Activated CD4-positive, alpha-beta T cell treated with anti-CD3 and anti-CD28 coated beads, Interleukin-2, amount 50 U/mL, for 24 hours (primary cell): Measurements from ENCODE around the gene ACSL6.

Experiments used
- DNase-seq, 2 donors: peaks; one replicate each; pipeline ENCODE4 v3.0.0-alpha.2; 2020; ENCODE audit warnings: low read depth in 1 of 2, low spot score in 1 of 2

Gene ACSL6

GRCh38 chr5:132011622-132012343 lies at the start of gene ACSL6:
Gene ACSL6, minus strand, starts transcription at chr5:132011658. Its CDS starts 105 bp downstream, at chr5:132011553.
- DNase-seq: no peak

GRCh38 chr5:132060501-132061161 lies 49.2 kb upstream of the ACSL6 start, which contains the start of gene IL3:
Gene IL3, plus strand, starts transcription at chr5:132060655. Its CDS starts 52 bp downstream, at chr5:132060707.
- DNase-seq: no peak

GRCh38 chr5:132059696-132060500 lies 48.4 kb upstream of the ACSL6 start:
- peak in 1 of 2 donors; percentile 0 for DNase-seq

GRCh38 chr5:132059043-132059695 lies 47.7 kb upstream of the ACSL6 start:
- DNase-seq: peak in 1 of 2 donors; percentile 0

- no peak for DNase-seq
These were observed 47.2 kb upstream of the ACSL6 start for GRCh38 chr5:132058646-132059042.

- DNase-seq: no peak
These were observed 46.2 kb upstream of the ACSL6 start for GRCh38 chr5:132057498-132058255.

GRCh38 chr5:132056610-132057497 lies 45.4 kb upstream of the ACSL6 start:
- peak in 1 of 2 donors; percentile 0 for DNase-seq

GRCh38 chr5:132055808-132056609 lies 44.6 kb upstream of the ACSL6 start:
- no peak for DNase-seq

- no peak for DNase-seq
These were observed 44.0 kb upstream of the ACSL6 start for GRCh38 chr5:132055441-132055807.

DNA sequence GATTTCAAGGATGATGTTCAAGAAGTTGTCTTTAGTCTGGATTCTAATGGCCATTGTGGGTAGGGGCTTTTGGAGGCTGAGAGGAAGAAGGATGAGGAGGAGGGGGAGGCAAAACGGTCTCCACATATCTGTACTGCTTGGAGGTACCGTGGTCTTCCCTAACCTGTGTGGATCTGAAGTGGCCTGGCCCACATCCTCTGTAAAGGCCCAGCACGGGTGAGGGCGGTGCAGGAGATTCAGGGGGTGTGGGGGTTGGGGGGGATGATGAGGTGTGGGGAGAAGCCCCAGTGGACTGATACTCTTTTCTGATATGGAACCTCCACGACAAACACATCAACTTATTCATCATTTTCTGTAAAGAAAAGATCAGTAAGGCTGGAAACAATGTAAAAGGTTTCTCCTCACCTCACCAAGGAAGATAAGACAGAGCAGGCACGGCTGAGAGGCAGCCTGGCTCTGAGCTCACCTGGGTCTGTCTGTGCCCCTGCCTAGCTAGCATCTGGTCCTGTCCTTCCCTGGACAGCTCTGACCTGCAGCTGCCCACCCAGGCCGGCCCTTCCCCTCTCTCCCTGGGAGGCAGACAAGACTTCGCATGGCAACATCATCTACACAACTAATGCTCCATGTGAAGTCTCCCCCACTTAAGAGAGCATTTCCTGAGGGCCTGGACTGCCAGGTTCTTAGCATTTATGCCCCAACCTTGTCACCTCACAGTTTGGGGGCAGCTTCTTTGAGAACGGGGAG lies 43.4 kb upstream of the ACSL6 start:
- DNase-seq: no peak

GRCh38 chr5:132054031-132054696 lies 42.7 kb upstream of the ACSL6 start:
- DNase-seq: no peak

DNA sequence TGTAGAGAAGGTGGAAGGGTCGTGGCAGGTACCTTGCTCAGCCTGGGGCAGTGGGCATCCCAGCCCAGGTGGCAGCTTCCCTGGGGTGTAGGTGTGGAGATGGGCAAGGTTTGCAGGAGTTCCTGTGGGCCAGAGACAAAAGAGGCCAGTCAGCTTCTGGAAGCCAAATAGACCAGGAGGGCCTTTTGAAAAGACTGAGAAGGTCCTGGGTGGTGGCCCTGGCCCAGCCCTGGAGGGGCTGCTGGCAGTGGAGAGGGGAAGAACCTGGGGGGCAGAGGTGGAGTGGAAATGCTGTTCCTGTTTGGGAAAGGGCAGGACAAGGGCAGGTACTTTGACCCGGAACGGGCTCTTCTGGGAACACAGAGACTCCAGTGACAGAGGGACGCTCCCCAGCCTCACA lies 42.0 kb upstream of the ACSL6 start:
- DNase-seq: no peak

GRCh38 chr5:132052520-132052919 lies 41.1 kb upstream of the ACSL6 start:
- no peak for DNase-seq

DNA sequence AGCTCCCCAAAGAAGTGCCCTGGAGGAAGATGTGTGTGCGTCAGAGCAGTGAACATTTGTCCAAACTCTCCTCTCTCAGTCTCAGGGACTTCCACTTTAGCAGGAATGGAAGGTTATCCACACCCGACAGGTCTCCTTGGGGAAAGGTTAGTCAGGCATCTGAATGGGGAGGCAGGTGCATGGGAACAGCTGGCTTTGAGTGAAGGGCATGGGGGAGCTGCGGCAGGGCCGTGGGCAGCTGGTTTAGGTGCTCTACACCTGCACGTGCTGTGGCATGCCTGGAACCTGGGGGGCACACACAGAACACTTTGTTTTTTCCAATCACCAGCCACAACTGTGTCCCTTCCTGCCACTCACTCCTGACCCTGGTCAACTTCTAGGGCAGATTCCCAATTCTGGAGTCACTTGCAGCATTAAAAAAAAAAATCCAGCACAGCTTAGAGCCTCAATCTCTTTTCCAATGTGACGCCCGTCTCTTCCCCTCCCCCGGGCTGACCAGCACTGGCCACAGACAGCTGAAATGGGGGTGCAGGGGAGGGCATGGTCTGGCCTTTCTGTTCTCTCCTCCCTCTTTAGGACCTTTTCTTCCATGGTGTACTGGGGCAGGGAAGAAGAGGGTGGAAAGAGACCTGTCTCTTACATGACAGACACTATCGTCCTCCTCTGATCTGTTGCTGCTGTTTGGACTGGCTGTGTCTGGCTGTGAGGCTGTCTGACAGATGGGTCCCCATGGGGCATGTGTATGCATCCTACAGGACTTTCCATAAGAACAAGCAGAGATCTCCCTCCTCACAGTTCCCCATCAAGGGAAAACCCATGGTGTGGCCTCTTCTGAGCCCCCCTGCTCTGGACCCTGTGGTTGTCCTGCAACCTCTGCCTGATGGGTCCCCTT lies 39.4 kb upstream of the ACSL6 start:
- DNase-seq: no peak

GRCh38 chr5:132050136-132050535 lies 38.7 kb upstream of the ACSL6 start:
- no peak for DNase-seq

DNA sequence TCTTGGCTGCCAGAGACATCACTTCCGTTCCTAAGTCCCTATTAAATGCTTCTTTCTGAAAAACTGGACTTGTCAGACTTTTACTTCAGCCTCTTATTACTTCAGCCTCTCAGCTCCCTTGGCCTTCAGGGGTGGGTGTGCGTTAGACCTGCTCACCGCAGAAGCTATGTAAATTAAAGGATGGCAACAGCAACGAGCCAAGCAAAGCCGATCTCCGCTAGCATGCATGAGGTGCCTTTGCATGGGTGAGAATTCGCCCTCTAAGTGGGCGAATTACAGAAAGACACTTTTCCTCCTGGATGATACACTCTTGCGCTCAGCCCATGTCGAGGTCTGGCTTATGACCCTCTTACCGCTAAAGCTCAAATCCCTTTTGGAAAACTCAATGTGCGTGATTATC lies 38.1 kb upstream of the ACSL6 start:
- DNase-seq: no peak

- DNase-seq: no peak
These were observed 37.6 kb upstream of the ACSL6 start for GRCh38 chr5:132049093-132049492.
